Measurements from ENCODE around the gene ARHGAP31.
"Not testable (repeated sequence)": the region's sequence is repeated elsewhere in the genome, so short reads cannot be mapped to it uniquely, and the experiment has no call there.

Gene ARHGAP31

DNA sequence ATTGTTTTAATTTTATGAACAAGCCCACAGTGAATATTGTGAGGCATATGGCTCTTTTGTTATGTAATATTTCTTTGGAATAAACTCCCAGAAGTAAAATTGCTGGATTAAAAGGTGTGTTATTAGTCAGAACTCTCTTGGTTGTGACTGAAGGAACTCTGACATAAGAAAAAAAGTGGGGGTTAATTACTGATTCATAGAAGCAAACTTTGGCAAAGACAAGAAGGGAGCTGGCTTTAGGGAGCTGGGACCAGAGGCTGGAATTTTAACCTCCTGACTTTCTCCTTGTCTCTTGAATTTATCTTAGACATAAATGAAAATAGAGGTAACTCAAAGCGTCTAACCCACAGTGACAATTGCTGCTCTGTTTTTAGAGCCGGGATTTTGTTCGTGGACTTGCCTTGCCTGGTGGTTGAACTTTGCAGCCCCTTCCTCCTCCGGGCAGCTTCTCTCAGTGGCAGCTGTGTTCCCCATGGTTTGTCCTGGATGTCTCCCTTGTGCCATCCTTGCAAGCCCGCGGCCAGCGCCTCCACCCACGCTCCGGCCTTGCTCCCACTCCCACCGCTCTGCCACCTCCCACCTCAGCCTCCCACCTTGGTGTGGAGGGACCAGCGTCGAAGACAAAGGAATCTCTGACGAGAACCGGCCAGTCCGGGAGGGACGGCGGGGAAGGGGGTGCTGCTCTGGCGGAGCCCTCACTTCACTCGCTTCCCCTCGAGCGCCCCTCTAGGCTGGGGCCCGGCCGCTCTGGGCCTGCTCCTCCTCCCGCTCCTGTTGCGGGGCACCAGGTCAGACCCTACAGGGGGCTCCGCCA is 28.0 kb downstream of the ARHGAP31 start:
- no peak for DNase-seq (ENCODE audit: low spot score)

DNA sequence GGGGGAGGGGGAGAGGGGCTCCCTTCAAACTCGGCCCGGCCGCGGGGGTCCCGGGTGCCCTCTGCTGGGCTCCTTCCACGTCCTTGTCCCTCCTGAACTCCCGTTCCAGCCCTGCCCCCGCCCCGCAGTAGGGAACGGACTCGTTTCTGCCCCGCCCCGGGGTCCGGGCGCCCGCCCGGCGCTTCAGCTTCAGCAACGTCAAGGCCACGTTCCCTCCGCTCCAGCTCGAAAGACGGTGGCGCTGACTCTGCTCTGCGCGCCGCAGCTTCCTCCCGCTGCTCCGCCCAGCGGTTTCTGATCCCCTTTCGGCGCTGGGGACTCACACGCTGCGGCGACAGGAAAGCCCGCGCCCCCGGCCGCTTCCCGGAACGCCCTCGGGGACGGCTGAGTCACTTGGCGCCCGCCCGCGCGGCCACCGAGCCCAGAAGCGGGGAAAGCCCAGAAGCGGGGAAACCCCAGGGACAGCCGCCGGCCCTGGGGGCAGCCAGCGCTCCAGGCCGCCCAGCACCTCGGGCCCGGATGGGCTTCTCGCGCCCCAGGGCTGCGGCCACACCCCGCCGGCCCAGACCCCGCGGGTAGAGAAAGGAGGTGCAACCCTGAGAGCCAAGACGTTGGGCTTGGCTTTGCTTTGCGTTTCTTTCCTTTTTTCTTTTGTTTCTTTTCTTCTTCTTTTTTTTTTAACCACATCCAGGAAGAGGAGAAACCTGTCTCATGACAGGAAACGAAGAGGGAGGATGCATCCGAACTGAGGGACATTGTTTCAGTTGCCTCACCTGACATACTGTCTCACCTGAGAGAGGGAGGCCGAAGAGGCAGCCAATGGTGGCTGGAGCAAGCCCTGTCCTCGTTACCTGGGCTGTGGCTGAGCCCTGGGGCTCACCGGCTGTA is 28.9 kb downstream of the ARHGAP31 start:
- DNase-seq (ENCODE audit: low spot score), result peak; percentile 80

DNA sequence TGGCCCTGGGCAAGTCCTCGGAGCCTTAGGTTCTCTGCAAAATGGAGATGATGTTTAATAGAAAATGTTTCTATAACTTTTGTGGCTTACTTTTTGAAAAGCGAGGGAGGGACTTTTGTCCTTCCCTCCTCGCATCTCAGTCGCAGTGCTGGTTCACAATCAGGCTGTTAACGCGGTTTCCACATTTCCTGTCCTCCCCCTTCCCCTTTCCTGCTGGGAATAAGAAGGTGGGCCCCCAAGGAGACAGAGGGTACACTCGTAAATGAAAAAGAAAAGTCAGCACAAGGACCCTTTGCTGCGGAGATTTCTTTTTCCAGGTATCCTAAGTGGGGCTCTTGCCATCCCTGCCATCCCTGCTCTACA is 29.5 kb downstream of the ARHGAP31 start:
- DNase-seq (ENCODE audit: low spot score), result no peak

DNA sequence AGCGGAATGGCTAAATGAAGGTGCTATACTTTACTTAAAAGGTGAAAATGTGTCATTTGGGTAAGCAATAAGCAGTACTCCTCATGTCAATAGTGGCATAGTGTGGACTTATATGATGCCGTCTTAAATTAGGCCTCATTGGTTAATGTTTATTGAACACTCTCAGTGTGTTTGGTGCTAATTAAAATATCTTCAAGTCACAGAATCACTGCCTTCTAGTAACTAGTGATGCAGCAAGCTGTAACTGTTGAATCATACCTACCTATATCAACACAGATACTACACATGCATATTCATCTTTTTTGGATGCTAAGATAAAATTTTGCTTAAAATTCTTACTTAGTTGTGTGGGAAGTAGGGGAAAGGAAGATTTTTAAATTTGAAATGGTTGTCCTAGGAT is 30.7 kb downstream of the ARHGAP31 start:
- DNase-seq (ENCODE audit: low spot score), result no peak

DNA sequence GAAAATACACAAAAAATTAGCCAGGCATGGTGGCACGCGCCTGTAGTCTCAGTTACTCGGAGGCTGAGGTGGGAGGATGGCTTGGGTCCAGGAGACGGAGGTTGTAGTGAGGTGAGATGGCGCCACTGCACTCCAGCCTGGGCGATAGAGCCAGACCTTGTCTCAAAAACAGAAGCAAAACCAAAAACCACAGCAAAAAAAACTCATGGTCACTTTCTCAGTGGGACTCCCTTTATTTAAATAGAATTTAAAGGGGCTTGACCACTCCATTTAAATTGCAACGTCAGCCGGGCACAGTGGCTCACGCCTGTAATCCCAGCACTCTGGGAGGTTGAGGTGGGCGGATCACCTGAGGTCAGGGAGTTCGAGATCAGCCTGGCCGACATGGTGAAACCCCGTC is 32.8 kb downstream of the ARHGAP31 start:
- DNase-seq (ENCODE audit: low spot score), result no peak

DNA sequence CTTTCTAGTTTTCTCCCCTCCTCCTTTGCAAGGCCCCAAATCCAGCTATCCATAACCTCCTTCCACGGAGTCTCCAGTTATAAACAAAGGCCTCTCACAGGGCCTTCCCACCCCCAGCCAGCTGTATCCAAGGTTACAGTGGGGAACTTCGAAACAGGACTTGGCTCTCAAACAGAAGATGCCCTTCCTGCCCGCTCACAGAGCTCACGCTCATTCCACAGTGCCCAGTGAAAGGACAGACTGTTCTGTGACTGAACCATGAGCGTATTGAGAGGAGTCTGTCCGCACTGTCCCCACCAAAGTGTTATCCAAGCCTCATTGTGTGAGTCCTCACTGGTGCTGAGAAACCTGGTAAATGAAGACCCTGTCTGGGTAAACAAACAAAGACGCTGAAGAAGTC is 35.4 kb downstream of the ARHGAP31 start:
- DNase-seq (ENCODE audit: low spot score), result no peak

DNA sequence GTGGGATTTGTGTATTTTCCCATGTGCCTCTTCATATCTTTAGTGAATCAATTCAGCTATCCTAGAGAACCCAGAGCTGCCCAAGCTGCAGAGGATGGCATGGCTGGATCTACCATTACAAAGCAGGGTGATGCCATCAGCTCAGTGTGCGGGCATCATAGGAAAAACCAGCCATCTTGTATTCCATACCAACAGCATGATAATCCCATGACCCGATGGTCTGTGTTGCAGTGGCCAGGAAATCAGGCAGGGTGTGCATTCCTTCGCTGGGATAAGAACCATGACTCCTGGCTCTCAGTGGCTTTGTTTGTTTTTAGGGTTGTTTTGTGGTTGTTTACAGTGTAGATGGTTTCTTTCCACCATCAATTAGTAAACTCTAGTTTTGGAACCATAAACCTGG is 36.0 kb downstream of the ARHGAP31 start:
- DNase-seq (ENCODE audit: low spot score), result no peak

DNA sequence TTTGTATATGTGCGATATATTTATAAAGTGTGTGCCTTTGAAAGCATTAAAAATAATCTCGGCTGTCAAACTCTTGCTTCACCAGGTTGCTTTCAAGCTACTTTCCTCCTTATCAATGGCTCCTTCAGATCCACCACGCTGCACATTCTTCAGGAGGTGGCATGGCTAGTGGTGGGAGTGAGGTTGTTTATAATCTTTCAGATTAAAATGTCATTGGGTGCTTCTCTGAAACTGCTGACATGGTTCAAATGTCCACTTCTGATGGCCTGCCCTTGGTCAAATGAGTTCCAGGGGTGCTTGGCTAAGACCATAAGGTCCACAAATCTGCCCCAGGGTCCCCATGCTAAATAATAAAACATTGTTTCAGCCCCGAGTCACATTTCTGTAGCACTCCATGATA is 36.7 kb downstream of the ARHGAP31 start:
- DNase-seq (ENCODE audit: low spot score), result no peak

DNA sequence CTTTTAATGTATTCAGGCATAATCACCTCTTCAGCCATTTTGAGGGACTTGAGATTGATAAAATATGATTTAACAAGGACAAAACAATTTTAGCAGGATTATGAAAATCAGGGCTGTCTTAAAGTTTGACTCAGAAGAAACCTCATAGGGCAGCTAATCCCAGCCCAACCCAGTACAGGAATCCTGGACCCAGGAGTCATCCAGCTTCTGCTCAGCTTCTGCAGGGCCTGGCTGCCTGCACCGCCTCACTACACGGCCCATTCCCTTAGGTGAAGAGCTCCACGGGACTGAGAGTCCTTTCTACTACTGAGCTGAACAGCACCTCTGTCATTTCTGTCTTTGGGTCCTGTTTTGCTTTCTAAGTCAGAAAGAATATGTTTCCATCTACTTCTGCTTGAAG is 37.5 kb downstream of the ARHGAP31 start:
- no peak for DNase-seq (ENCODE audit: low spot score)

DNA sequence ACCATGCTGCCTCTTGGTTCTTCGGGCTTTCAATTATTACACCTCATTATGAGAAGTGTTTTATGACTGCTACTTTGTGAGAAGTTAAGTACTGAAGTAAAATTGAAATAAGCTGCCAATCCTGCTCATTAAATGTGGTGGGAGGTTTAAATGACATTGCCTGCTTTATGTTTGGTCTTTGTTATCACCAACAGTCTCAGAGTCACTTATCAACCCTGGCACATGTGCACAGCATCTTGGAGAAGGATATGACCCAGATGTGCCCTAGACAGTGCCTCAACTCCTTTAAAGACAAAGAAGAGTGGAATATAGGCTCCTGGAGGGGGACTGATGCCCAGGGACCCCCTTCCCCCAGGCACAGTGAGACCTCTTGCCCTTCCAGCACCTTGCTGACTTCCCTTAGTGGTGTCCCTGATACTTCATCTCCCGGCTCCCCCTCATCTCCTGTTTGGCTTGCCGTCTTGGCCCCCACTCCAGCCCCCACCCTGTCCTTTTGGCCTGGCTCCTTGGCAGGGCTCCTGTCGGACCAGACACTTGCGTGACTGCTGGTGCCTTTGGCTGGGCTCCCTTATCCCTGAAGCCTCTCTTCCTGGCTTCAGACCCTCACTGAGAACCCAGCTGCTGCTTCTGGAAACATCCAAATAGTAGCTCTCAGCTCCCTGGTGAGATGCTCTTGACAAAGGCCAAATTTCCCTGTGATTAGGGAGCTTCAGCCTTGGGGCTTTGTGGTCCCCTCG is 39.8 kb downstream of the ARHGAP31 start:
- no peak for DNase-seq (ENCODE audit: low spot score)

DNA sequence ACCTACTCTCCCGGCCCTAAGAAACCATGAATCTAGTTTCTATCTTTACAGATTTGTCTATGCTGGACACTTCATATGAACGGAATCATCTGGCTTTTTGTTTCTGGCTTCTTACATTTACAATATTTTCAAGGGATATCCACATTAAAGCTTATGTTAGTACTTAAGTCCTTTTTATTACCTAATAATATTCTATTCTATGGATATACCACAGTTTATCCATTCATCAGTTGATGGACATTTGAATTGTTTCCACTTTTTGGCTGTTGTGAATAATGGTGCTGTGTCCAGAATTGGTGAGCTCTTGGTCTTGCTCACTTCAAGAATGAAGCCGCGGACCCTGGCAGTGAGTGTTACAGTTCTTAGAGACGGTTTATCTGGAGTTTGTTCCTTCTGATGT is 42.6 kb downstream of the ARHGAP31 start:
- no peak for DNase-seq (ENCODE audit: low spot score)

DNA sequence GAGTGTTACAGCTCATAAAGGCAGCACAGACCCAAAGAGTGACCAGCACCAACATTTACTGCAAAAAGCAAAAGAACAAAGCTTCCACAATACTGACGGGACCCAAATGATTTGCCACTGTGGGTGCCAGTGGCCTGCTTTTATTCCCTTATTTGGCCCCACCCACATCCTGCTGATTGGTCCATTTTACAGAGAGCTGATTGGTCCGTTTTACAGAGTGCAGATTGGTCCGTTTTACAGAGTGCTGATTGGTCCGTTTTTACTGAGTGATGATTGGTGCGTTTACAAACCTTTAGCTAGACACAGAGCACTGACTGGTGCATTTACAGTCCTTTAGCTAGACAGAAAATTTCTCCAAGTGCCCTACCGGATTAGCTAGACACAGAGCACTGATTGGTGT is 43.2 kb downstream of the ARHGAP31 start:
- not testable (repeated sequence) for DNase-seq (ENCODE audit: low spot score)

DNA sequence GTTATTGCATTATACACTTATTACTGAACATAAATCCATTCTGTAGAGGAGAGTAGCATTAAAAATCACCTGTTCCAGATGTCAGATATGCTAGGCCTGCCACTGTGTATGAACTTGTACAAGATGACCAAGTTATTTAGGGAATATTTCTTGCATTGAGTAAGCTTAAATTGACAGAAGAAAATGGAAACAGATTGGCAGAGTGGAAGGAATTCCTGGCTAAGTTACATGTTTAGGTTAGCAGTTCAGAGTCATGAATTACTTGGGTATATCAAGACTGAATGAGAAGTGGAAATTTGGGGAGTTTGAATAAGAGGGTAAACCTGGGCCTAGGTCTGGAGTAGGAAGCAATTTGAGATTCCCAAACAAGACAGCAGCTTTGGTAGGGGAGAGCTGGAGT is 44.6 kb downstream of the ARHGAP31 start:
- no peak for DNase-seq (ENCODE audit: low spot score)

DNA sequence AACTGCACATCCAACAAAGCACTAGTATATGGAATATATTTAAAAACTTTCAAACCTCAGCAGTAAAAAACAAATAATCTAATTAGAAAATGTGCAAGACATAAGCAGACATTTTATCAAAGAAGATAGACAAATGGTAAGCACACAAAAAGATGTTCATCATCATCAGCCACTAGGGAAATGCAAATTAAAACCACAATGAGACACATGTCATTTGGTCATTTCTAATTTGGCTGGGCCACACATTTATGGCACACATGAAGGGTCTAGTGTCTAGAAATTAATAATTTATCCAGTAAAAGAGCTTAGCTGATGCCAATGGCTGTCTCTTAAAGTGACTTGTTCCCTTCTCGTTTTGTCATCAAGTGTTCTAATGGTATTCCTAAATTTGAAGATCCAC is 45.8 kb downstream of the ARHGAP31 start:
- DNase-seq (ENCODE audit: low spot score), result no peak

DNA sequence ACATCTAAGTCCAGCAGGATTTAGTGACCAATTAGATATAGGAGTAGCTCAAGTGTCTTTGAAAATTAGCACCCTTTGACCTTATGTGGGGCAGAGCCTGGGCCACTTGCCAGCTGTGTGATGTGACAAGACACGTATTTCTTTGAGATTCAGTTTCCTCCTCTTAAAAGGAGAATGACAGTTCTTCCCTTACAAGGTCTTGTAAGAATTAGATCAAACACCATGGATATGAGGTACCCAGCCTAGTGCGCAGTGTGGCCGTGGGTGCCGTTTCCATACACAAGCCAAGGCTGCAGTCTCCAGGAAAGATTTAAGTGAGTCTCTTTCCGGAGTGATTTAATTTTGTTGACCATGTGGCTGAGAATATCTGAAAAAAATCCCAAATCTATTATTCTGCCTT is 46.3 kb downstream of the ARHGAP31 start:
- no peak for DNase-seq (ENCODE audit: low spot score)

DNA sequence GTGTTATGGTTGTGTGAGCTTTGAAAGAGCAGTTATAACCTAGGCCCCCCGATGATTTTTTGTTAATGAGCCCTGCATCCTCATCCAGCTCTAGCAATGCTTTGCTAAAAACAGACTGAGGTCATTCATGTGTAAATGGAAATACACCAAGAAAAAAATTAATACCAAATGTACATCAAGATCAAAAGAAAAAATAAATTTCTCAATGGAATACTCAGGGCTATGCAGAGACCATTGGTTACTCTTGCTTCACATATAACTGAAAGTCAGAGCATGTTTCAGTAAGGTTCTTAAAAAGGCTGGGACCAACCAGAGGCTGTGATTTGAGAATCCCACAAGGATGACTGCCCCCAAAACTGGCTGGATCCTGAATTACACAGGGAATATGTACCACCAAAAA is 48.0 kb downstream of the ARHGAP31 start:
- DNase-seq (ENCODE audit: low spot score), result no peak

DNA sequence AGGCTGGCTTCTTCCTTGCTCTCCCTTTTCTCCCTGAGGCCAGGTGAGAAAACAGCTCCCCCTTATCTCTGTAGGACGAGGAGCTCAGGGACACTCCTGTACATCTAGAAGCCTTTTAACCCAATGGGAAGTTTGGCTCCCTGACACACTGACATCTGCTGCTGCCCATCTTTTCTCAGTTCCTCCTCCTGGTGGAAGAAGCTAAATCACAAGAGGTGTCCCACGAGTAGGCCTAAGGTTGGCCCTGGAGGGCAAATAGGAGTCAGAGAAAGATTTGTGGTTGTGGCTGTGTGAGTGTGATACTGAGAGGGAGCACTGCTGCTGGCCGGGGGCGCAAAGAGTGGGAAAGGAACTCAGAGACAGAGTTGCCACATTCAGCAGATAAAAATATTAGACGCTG is 49.5 kb downstream of the ARHGAP31 start:
- no peak for DNase-seq (ENCODE audit: low spot score)

DNA sequence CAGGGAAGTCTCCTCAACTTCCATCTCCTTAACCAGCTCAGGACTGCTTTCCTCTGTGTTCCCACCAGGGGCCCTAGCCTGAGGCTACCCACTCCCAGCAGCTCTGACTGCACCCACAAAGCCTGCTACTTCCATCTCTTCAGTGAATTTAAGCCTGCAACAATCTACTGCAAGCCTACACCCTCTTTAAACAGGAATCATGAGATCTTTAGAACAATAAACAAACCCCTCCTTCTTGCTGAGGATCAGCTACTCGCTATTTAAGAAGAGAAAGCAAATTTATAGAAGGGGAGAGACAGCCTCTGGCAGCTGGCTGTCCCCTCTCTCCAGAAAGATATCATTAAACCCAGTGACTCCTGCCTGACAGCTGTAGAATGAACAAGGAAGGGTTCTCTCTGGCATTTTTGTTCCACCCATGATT is 51.9 kb downstream of the ARHGAP31 start:
- DNase-seq (ENCODE audit: low spot score), result no peak

DNA sequence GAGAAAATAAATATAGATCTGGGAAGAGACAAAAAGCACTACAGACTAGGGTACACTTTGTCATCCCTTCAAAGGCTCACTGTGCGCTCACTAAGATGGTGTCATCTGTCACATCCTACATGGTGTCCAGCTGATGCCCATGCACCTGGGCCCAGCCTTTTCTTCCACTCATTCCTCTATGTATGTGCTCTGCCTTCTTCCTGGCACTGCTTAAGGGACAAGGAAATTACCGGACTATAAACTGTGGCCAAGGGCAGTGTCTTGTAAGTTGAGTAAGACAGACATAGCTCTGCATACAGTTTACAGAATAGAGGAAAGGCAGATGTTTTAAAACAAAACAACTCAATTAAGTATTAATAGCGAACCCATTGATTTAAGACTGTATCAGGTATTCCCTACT is 52.9 kb downstream of the ARHGAP31 start:
- no peak for DNase-seq (ENCODE audit: low spot score)

DNA sequence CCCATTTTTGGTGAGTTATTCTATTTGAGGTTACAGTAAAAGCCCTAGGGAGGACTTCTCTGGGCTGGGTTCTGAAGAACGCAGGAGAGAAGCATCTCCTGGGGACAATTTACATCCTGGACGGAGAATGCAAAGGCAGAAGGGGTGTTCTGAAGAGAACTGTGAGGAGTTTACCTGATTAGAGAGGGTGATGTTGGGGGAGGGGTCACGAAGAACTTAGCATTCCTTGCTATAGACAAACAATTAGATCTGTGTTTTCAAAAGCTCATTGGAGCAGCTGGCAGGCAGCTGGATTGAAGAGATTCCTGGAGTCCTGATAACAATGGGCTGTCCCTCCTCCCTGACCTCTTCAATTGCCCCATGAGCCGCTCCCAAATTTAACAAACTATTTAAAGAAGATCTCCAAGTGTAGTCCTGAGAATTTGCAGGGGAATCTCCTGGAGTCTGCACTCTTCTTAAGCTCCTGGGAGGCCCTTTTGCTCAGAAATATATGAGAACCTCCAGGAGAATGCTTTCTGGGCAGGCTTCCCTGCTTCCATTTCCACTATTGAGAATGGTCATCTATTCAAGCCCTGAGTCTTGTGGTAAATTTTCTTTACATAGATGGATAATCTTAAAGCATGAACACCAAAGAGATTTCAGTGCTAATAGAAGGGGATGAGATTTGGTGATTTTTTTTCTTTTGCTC is 55.3 kb downstream of the ARHGAP31 start:
- DNase-seq (ENCODE audit: low spot score), result peak; percentile 69

DNA sequence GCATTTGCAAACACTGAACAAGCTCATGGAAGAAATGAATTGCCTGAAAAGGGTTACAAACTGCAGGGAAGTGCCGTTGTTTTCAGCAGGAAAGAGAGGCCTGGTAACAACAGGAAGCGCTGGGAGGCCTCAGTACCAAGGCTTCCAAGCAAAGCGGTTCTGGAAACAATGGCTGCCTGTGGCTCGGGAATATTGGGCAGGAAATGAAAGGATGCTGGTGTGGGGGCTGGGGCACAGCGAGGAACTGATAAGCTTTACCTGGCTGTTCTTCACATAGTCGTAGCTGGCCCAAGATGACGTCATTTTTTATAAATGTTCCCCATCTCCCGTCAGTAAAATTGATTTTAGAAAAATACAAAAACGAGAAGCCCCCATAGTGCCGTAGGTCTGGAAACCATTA is 55.9 kb downstream of the ARHGAP31 start:
- DNase-seq (ENCODE audit: low spot score), result peak; percentile 64

DNA sequence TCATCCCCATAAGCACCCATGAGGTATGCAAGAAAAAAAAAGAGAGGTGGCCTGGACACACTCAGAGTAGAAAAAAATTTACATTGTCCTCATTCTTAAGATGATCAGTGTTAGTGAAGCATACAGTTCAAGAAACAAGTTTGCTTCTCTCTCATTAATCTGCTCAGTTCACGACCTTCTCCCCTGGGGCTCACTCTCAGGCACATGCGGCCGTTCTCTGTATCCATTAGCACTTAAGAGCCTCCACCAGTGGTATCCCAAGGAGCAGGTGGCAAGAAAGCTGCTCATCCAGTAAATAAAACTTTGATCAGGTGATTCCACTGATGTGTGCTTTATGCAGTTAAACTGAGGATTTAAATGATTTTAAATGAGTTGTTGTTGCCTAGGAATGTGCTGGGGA is 57.4 kb downstream of the ARHGAP31 start:
- no peak for DNase-seq (ENCODE audit: low spot score)
